Aorta (tissue), 5 donors: Measurements from ENCODE around the gene ARHGEF17. TPM values are rescaled to one million over a fixed set of nuclear protein-coding genes. Genes with fewer than 3 reads are reported as not detected.
A peak's percentile ranks its signal among the peaks of the same experiment; 100 is the strongest.

Source experiments
- ATAC-seq: fragments of 200-7000 bp; cut with Tn5 transposase; one replicate; pipeline ENCODE4 v1.9.1; 2022; ENCODE audit warnings: moderate library complexity; ENCODE audit not compliant: low FRiP score
- DNase-seq, 2 donors: peaks; one replicate each; pipeline ENCODE4 v3.0.0-alpha.2; 2020
- H3K27ac ChIP-seq, 2 donors: one replicate each; pipeline ENCODE4 v1.5.1; 2013; ENCODE audit warnings: low read length in 2 of 2, mild to moderate bottlenecking in 2 of 2, moderate library complexity in 2 of 2, control low read depth in 1 of 2, inconsistent platforms in 1 of 2, low read depth in 1 of 2
- H3K27me3 ChIP-seq, 2 donors: one replicate each; pipeline ENCODE4 v1.6.1; 2013; ENCODE audit warnings: control low read depth in 1 of 2, low read length in 1 of 2, mild to moderate bottlenecking in 1 of 2, moderate library complexity in 1 of 2; ENCODE audit not compliant: insufficient read depth in 2 of 2, control insufficient read depth in 1 of 2
- H3K36me3 ChIP-seq, 2 donors: one replicate each; pipeline ENCODE4 v1.6.1; 2013; ENCODE audit warnings: control low read depth in 1 of 2, low read length in 1 of 2, mild to moderate bottlenecking in 1 of 2; ENCODE audit not compliant: insufficient read depth in 2 of 2, control insufficient read depth in 1 of 2
- H3K4me1 ChIP-seq, 2 donors: one replicate each; pipeline ENCODE4 v1.6.1; 2013; ENCODE audit warnings: low read length in 2 of 2, control low read depth in 1 of 2, mild to moderate bottlenecking in 1 of 2, moderate library complexity in 1 of 2; ENCODE audit not compliant: insufficient read depth in 2 of 2, control insufficient read depth in 1 of 2
- H3K4me3 ChIP-seq, 2 donors: one replicate each; pipeline ENCODE4 v1.5.1; 2013; ENCODE audit warnings: low read length in 2 of 2, control low read depth in 1 of 2, mild to moderate bottlenecking in 1 of 2
- H3K9me3 ChIP-seq: one replicate; pipeline ENCODE4 v1.6.1; 2013; ENCODE audit warnings: mild to moderate bottlenecking, low read length; ENCODE audit not compliant: control insufficient read depth
- WGBS, 2 donors: extraction: QIAGEN DNeasy Blood & Tissue Kit; methylation state at CpG; one replicate each; pipeline ENCODE4 v1.1.7; 2013; 5-methylcytosine and 5-hydroxymethylcytosine counted together
- intact Hi-C, 2 donors: fragments of 100-400 bp; cut with DNase I; formaldehyde crosslinking; loops; one replicate each; pipeline versions ENCODE4 v1.14.2 to v1.15.0; 2022
- polyA plus RNA-seq, 2 donors: library from polyadenylated mRNA; stranded (reverse); fragments of 200-250 nt; gene quantifications; one replicate each; pipeline ENCODE4 v1.2.3, GENCODE V29; 2013
- total RNA-seq, 2 donors: library from RNA; stranded (reverse); fragmentation: NEBNext Ultra II Directional; extraction: Animal tissue kit (Norgen Biotek cat#: 25700); gene quantifications; one replicate each; pipeline ENCODE4 v1.2.1, GENCODE V29; 2021
- donor health status: healthy with polysubstance abuse.
- donor health status: Bipolar disorder and iron deficiency.
- donor health status: DM: no; HTN: no; CAD: no.
- donor health status: DM: no; HTN: no; CAD: no.
- donor health status: DM: yes; HTN: yes; CAD: no.

The ARHGEF17 gene
- total and polyA plus RNA-seq, 4 donors = 20.5 to 201 (median 170) TPM

GRCh38 chr11:73386016-73386415, 77.9 kb downstream of the ARHGEF17 start:
- Histone ChIP-seq H3K36me3 (no peaks in the 10 kb centered on the region), H3K4me3 (no peak overlapping the region), H3K4me1 (no peaks in the 10 kb centered on the region), H3K27ac (no peak overlapping the region), H3K27me3 (no peaks in the 10 kb centered on the region), H3K9me3 (no peaks in the 10 kb centered on the region)
- peak in 1 of 2 donors; percentile 81 for DNase-seq
- 91 to 92% methylated on average over 8 of the region's 8 CpGs for WGBS, 2 donors
- ATAC-seq = no peak
- intact Hi-C loops = no loop called here

GRCh38 chr11:73386546-73386945, 78.5 kb downstream of the ARHGEF17 start:
- Histone ChIP-seq H3K4me1 (no peaks in the 10 kb centered on the region), H3K27me3 (no peaks in the 10 kb centered on the region), H3K9me3 (no peaks in the 10 kb centered on the region), H3K27ac (no peak overlapping the region), H3K4me3 (no peak overlapping the region), H3K36me3 (no peaks in the 10 kb centered on the region)
- WGBS, 2 donors = 93 to 97% methylated on average over 8 of the region's 8 CpGs
- intact Hi-C loops = no loop called here
- no peak for DNase-seq
- ATAC-seq = no peak

- no peak overlapping the region for H3K4me3 ChIP-seq
- H3K27me3 ChIP-seq = no peaks in the 10 kb centered on the region
- ATAC-seq (no peak), DNase-seq (no peak)
- WGBS, 2 donors = 85 to 88% methylated on average over 21 of the region's 21 CpGs
- no peaks in the 10 kb centered on the region for H3K9me3 ChIP-seq
- intact Hi-C loops = no loop called here
- H3K36me3 ChIP-seq = no peaks in the 10 kb centered on the region
- no peak overlapping the region for H3K27ac ChIP-seq
- H3K4me1 ChIP-seq = no peaks in the 10 kb centered on the region
These were observed 79.7 kb downstream of the ARHGEF17 start for GRCh38 chr11:73387594-73388264.

GRCh38 chr11:73388265-73389133, 80.4 kb downstream of the ARHGEF17 start:
- Histone ChIP-seq H3K27me3 (no peaks in the 10 kb centered on the region), H3K36me3 (no peaks in the 10 kb centered on the region), H3K9me3 (no peaks in the 10 kb centered on the region), H3K4me1 (no peaks in the 10 kb centered on the region), H3K27ac (no peak overlapping the region), H3K4me3 (no peak overlapping the region)
- DNase-seq (peak in 1 of 2 donors; percentile 86), ATAC-seq (no peak)
- 89 to 90% methylated on average over 18 to 23 of the region's 23 CpGs for WGBS, 2 donors
- intact Hi-C loops = no loop called here

GRCh38 chr11:73389134-73389525, 81.1 kb downstream of the ARHGEF17 start:
- H3K9me3 ChIP-seq = no peaks in the 10 kb centered on the region
- H3K4me1 ChIP-seq = no peaks in the 10 kb centered on the region
- 84 to 89% methylated on average over 6 of the region's 6 CpGs for WGBS, 2 donors
- intact Hi-C loops = no loop called here
- ATAC-seq = no peak
- no peak overlapping the region for H3K27ac ChIP-seq
- H3K36me3 ChIP-seq = no peaks in the 10 kb centered on the region
- no peaks in the 10 kb centered on the region for H3K27me3 ChIP-seq
- no peak for DNase-seq
- no peak overlapping the region for H3K4me3 ChIP-seq

GRCh38 chr11:73389916-73390315, 81.8 kb downstream of the ARHGEF17 start:
- intact Hi-C loops = loop anchor here (5.0 to 10.0 kb wide), 4 partner anchors 38 to 175 kb away; partner anchors contain the start of genes ARHGEF17 (in 1 of the 2) and P2RY2 (in 1 of the 2)

GRCh38 chr11:73390601-73391565, 82.8 kb downstream of the ARHGEF17 start:
- H3K36me3 ChIP-seq = no peaks in the 10 kb centered on the region

More at GRCh38 chr11:73389916-73390315, 81.8 kb downstream of the ARHGEF17 start:
- H3K27me3 ChIP-seq = no peaks in the 10 kb centered on the region
- H3K36me3 ChIP-seq = no peaks in the 10 kb centered on the region
- WGBS, 2 donors = 93 to 95% methylated on average over 7 of the region's 7 CpGs
- DNase-seq (peak in 1 of 2 donors; percentile 17), ATAC-seq (no peak)
- H3K4me3 ChIP-seq = no peak overlapping the region
- no peaks in the 10 kb centered on the region for H3K4me1 ChIP-seq
- no peak overlapping the region for H3K27ac ChIP-seq
- no peaks in the 10 kb centered on the region for H3K9me3 ChIP-seq

GRCh38 chr11:73391665-73392064, 83.6 kb downstream of the ARHGEF17 start:
- Histone ChIP-seq H3K4me1 (no peaks in the 10 kb centered on the region), H3K27ac (no peak overlapping the region), H3K9me3 (no peaks in the 10 kb centered on the region), H3K36me3 (no peaks in the 10 kb centered on the region), H3K4me3 (no peak overlapping the region), H3K27me3 (no peaks in the 10 kb centered on the region)
- ATAC-seq (no peak), DNase-seq (peak; percentile 36 to 49)
- intact Hi-C loops = loop anchor here (5.0 to 10.0 kb wide), 4 partner anchors 39 to 177 kb away; partner anchors contain the start of genes ARHGEF17 (in 1 of the 2) and P2RY2 (in 1 of the 2)
- 92 to 93% methylated on average over 10 of the region's 10 CpGs for WGBS, 2 donors

More at GRCh38 chr11:73390601-73391565, 82.8 kb downstream of the ARHGEF17 start:
- Histone ChIP-seq H3K9me3 (no peaks in the 10 kb centered on the region), H3K27me3 (no peaks in the 10 kb centered on the region), H3K4me3 (no peak overlapping the region), H3K4me1 (no peaks in the 10 kb centered on the region), H3K27ac (no peak overlapping the region)
- peak; percentile 38 to 55 for DNase-seq
- ATAC-seq = no peak
- WGBS, 2 donors = 93 to 94% methylated on average over 12 of the region's 12 CpGs
- intact Hi-C loops = loop anchor here (5.0 to 10.0 kb wide), 4 partner anchors 39 to 176 kb away; partner anchors contain the start of genes ARHGEF17 (in 1 of the 2) and P2RY2 (in 1 of the 2)
